ENCODE measurements around the gene UFD1.

UFD1 gene

DNA sequence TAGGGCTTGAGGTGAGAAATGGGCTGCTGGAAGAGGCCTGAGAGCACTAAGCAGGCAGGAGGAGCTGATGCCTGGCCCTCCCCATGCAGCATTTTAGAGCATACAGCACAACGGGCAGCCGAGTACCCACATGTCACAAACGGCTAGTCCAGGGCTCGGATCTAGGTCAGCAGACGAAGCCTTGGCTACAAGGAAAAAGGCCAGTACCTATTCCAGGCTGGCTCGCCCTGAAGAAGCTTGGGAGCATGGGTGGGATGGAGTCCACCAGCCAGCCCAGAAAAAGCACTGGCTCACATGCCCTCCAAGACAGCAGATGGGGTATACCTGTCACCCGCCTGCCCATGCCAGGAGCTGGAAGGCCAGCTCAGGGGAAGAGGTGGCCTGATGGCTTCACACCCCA, 9.6 kb downstream of the UFD1 start:
- DNase-seq: no peak

DNA sequence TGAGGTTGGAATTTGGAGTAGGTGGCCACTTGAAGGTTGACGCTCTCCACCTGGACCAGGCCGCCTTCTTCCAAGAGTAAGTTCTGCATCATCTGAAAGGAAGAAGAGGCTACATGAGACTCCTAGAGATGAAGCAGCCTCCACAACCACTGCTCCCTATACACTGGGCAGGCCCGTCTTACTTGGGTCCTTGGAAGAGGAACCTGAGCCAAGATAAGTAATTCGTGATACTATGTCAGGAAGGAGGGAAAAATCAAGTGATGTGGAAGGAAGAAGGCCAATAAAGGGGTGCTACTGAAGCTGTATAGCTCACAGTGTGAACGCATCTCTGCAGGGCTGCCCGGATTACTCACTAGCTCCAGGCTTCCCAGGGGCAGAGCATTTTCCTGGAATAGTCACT, 11.1 kb downstream of the UFD1 start:
- no peak for DNase-seq

DNA sequence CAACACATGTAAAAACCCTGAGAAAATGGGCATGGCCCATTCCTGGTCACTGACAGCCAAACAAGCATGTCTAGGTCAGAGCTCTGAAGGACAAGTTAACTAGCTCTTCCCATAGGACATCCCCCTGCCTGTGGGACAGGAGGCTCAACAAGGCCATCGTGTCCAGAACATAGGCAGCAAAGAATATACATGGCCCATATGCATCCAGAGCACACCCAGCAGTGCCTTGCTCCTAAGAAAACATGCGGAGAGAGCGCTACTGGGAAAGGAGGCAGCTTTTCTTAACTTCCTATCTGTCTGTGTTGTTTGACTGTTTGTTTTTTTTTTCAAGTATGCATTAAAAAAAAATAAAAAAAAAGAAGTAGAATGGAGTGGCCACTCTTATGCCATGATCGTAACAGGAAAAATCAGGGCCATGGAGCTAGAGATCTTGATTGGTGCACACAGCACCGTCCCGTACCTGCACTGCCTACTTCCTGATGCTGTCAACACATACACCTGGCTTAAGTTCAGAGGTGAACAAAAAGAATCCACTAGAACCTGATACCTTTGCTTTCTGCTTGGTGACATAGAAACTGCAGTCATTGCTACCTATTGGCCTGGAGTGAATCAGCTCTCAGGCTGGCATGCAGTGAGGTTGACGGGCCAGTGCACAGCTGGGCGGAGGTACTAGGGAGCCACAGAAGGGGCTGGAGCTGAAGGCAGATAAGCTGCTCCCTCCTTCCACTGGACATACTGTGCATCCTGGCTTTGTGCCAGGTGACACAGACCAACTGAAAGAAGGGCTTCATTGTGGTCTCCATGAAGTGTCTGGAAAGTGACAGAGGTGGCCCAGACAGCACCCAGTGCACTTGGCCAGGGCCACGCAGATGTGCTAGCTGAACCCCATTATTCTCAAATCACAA, 11.9 kb downstream of the UFD1 start:
- no peak for DNase-seq

DNA sequence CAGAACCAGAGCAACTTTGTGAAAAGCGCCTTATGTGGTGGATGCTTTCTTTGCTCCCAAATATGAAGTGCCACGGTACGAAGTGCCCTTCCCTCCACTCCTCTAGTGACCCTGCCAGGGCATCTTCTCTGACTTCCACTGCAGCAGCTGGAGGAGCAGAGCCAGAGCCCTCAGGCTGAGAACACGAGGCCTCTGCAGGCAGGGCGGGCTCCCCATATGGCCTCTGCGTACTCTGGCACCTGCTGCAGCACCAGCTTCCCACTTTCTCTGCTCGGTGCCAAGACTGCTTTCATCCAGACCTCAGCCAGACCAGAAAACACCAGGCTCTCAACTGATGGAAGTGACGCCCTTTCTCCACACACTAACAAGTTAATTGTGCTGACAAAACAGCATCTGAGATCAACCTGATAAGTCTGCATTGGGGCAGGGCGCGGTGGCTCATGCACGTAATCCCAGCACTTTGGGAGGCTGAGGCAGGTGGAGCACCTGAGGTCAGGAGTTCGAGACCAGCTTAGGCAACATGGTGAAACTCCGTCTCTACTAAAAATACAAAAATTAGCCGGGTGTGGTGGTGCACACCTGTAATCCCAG, 12.8 kb downstream of the UFD1 start:
- DNase-seq: no peak

DNA sequence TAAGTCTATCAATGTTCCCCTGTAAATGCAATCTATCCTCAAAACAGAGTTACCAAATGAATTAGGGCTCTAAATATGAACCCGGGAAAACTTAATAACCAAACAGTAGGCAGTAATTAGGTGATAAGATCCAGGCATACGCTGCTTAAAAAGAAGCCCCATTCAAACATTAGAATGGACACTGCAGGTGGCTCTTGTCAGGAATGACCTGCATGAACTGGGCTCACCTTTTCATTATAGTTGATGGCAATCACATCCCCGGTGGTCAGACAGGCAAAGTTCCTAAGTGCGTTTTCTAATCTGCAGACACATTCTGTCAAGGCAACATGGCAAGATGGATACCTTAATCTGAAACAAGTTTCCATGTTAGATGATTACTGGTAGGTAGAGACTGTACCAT, 14.0 kb downstream of the UFD1 start:
- no peak for DNase-seq

DNA sequence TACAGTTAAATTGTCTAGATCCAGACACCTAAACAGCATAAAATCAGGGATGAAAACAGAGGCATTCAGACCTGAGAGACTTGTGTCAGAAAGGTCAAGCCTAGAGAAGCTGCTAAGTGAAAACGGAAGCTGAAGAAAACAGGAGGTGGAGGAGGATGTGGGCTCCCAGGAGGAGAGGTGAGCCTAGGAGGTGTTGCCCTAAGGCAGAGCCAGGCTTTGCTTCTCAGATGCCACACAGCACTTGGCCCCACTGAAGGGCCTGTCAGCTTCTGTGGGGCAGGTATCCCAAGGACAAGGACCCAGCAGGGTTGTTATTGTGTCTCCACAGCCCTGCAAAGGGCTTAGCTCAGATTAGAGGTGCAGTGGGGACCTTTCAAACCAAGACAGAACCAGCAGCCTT, 14.4 kb downstream of the UFD1 start:
- no peak for DNase-seq

DNA sequence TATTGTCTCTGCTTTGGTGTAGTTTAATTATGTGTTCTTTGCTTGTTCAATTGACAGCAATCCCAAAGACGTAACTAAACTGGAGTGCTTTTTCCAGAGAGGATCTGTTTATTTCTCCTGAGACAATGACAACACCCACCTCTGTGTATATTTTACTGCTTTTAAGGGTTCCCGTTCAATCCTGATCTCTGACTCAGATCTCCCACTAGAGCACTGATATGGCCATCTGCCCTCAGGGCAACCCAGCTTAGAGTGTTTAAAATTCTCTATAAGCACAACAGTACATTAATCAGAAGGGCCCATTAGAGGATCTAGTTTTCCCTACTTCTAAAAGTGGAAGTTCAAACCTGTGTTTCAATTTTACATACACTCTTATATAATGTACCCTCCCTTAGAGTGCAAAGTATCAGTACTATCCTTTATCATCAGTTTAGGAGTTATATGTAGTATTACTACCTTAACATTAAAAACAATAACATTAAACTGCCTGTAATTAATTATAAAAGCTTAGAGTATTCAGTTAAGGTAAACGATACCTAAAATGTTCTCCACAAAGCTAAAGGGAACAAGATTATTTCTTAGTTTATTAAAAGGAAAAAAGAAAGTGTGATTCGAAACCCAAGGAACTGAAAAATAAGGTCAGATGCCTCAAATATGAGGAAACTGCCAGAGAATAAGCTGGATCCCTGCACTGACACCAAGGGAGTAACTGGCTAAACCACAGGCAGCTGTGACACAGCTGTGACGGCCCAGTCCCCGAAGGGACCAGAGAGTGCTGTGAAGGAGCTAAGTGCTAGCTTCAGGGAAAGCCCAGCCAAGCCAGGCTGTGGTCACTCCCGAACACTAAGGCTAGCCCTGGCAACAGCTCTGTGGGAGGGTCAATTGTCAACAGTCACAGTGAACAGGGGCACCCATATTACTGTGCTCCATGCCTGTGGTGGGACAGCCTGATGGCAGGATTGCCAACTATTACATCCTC, 15.2 kb downstream of the UFD1 start:
- DNase-seq: peak; percentile 10

DNA sequence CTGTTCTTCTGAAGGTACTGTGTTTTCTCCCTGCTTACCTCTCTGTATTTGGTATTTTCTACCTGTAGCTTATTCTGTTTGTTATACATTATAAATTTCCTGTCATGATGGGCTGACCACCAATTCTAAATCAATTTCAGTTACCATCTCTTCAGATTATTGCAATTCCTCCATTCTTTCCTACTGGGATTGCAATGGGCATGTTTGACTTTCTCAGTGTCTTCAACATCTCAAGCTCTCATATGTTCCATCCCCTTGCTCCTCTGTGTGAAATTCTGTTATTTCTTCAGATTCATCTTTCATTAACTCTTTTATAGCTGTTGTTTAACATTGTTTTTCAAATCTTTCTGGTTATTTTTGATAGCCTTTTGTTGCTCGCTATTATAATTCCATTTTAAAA, 16.0 kb downstream of the UFD1 start:
- no peak for DNase-seq

DNA sequence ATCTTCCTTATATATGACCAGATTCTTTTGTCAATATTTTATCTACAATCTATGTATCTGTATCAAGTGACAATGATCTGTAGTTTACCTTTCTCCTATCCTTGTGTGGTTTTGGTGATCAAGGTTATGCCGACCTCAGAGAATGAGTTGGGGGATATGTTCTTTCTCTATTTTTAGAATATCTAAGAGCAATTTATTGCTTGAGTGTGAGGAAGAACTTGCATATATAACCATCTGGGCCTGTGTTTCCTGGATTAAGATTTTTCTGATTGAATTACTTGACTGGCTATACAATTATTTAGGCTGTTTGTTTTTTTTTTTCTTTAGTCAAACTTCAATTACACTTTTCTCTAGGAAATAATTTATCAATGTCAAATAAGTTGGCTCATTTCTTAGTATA, 17.5 kb downstream of the UFD1 start:
- no peak for DNase-seq

DNA sequence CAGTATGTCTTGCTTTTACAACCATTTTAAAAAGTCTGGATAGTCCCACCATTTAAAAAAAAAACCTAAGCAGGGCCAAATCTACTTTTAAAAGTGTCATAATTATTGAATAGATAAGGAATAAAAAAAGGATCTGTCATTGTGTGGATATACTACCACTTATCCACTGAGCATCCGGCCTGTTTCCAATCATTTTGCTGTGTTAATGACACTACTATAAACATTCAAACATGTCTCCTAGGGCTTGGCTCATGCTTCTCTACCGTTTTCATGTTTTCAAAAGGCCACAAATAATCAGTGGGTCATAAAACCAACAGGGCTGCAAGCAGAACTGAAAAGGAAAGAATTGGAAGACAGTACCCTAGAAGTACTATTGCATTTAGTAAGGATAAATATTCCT, 19.0 kb downstream of the UFD1 start:
- no peak for DNase-seq

DNA sequence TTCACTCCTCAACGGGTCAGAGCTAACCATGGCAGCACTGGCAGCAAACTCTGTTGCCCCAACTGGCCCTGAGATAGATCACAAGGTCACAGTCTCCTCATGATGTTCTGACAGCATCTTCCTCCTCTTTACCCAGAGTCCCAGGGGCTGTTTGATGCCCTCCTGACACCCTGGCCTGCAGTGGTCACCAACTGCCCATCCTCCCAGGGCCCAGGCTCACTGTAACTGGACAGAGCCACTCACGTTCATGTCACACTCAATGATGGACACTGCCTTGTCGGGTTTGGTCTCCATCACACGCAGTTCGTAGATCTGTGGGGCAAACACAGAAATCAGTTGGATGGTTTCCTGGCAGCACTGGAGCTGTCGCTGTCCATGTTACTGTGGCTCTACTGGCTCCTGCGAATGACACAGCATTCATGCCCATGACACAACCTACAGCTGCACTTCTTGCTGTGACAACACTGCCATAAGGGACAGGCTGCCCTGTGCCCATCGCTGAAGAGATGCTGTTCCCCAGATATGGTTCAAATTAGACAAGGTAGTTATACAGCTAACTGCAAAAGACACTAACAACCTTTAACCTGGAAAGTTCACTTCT, 21.1 kb downstream of the UFD1 start:
- no peak for DNase-seq

DNA sequence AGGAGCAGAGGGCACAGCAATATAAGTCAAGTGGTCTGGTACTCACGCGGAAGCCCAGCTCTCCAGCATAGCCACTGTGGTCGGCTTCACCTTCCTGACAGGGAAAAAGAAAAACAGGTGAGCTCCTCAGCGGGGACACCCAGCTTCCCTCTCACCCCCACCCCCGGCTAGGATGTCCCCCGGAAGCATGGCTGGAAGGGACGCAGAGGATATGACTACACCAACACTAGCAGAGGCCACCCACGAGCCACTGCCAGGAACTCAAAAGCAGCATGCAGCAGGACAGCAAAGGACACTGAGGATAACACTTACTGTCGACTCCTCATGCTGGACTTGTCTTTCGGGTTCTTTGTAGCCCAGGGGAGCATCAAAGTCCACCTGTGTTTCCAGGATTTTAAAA, 22.5 kb downstream of the UFD1 start:
- no peak for DNase-seq

DNA sequence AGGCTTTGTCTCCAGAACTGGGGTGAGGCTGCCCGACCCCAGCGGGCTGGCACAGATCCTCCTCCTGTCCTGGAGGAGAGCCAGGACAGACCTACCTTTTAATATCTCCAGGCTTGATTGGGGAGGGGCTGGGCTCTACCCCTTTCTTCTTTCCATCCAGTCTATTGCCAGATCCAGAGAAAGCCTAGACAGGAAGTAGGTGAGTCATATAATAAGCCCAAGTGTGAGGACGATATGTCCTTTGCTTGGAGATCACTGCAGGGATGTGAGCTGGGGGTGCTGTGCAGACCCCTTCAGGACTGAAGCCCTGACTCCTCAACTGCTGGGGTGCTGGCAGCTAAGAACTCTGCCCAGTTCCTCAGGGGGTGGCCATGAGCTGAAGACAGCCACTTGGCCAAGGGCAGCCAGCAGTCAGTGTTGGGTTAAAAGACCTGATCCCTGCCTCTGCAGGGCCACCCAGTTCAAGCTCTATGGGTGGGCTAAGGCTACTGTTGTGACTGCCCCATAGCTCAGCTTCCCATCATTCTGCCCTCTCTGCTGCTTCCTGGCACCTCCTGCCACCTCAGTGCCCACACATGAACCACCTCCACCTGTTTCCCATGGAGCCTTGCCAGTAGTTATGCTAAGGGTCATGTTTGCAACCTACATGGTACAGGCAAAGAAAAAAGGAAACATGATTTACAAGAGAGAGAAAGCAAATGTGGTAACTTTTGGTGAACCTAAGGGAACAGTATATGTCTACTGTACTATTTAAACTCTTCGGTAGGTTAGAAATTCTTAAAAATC, 23.2 kb downstream of the UFD1 start:
- no peak for DNase-seq

DNA sequence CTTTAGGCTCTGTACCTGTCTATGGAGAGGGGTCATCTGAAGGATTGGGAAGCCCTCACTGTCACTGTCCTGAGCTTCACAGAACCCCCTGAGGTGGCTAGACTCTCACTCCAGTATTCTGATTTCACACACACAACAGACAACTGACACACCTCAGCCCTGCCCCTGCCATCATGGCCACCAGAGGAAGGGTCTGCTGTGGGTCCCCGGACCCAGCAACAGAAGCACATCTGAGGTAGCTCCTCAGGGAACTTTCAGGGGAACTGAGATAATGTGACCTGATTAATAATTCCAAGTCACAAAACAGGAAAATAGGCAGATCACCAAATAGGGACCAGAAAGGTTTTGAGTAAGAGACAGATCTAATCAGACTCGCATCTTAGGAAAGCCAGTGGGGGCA, 24.0 kb downstream of the UFD1 start:
- DNase-seq: no peak

DNA sequence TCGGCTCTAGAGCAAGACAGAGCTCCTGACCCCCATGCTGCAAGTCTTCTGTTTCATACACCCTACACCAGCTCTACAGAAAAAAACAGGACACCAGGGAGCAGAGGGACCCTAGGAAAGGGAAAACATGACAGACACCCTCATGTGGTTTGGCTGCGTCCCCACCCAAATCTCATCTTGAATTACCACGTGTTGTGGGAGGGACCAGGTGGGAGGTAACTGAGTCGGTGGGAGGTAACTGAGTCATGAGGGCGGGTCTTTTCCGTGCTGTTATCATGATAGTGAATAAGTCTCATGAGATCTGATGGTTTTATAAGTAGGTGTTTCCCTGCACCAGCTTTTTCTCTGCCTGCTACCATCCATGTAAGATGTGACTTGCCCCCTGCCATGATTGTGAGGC, 24.8 kb downstream of the UFD1 start:
- no peak for DNase-seq

DNA sequence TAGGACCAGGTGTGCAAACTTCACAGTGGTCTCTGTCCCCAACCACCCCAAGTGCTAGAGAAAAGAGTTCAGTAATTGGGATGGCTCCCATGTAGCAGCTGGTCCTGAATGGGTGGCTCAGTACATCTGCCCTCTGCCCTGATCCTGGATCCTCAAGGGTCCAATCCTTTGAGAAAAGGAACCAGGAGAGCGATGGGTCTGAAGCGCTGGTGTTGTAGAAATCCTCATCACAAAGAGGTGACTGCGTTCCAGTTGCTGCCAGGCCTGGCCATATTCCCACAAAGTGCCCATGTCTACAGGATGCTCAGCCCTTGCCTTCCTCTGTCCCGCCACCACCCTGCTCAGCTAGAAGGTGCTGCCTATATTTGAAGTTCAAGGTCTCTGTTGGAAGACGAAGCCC, 25.3 kb downstream of the UFD1 start:
- DNase-seq: no peak

DNA sequence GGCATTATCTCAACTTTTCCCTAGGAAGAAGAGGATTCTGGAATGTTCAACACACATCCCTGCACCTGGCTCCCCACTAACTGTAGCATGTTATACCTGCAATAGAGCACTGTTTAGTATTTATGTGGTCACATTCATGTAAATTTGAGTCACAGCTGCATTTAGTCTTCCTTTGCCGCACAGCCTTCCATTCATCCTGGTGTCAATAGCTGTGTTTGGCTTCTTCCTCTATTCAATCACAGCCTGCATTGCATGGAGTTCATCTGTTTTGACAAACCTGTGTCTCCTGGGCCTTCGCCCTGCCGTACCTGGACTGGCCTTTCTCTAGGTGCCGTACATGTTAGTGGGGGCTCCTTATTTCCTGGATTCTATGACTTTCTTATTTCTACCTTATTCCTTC, 27.4 kb downstream of the UFD1 start:
- no peak for DNase-seq

DNA sequence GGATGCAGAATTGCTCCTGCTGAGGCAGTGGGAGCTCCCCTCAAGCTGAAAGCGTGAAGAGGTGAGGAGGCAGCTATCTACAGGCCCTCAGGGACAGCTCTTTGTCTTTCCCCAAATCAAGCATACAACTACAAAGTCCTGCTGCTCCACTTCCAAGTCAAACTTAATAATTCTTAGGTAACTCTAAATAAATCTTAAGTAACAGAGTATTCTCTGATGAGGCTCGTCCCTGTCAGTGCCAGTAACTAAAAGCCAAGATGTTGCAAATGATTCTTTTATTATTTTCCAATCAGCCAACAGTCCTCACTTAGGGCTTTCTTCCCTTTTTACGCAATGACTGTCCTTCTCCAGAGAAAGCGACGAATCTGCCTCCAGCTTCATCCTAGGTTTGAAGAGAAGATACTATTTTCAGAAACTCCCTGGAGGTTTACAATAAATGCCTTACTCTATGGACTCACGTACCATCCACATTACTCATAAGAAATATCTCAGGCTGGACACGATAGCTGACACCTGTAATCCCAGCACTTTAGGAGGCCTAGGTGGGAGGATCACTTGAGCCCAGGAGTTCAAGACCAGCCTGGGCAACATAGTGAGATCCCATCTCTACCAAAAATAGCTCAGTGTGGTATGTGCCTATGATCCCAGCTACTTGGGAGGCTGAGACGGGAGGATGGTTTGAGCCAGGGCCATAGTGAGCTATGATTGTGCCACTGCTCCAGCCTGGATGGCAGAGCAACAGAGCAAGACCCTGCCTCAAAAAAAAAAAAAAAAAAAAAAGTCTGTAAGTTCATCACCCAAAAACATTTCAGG, 28.4 kb downstream of the UFD1 start:
- DNase-seq: no peak

DNA sequence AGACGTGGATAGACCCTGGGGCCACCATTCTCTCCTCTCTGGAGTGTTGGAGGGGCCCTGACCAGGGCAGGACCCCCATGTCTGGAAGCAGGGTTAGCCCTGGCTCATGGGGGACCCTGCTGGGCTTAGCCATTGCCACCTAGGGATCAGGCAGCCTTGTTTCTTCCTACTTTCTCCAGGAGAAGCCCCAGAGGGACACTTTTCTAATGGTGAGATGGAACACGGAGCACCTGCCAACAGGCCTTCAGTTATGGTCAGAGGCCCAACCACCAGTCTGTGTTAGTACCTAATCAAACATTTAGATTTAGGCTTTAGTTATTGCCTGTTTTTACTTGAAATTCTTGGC, 29.6 kb downstream of the UFD1 start:
- no peak for DNase-seq

DNA sequence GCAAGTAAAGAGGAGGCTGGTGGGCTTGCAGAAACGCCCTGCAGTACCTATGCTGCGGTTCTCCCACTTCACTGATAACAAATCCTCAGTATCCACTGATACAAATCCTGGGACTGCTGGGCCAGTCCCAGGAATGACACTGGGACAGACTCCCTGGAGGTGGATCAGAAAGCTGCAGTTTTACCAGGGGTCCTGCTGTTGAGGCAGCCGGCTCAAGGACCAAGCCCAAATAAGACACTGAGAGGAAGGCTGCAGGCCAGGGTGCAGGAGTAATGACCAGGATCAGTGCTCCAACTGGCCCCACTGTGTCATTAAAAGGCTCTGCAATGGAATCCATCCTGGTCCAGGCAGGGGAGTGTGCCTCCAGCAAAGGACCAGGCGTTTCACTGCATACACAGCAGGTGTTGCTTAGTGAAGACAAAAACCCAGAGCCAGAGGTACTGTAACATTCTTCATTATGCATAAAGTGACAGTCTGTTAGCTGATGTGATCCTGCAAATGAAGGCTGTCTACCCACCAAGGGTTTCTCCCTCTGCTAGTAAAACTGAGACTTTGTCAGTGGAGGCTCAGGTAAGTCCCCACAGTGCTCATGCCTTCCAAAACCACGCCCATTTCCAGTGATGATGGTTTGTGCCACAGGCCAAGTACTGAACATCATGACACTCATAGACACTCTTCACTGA, 30.1 kb downstream of the UFD1 start:
- DNase-seq: no peak

All from fibroblast of skin of scalp (primary cell).